Aorta (tissue), 5 donors: ENCODE data around the gene CLEC2B. TPM values are rescaled to one million over a fixed set of nuclear protein-coding genes. Genes with fewer than 3 reads are reported as not detected.

Source experiments
- ATAC-seq: fragments of 200-7000 bp; cut with Tn5 transposase; one replicate; pipeline ENCODE4 v1.9.1; 2022; ENCODE audit warnings: moderate library complexity; ENCODE audit not compliant: low FRiP score
- DNase-seq, 2 donors: peaks; one replicate each; pipeline ENCODE4 v3.0.0-alpha.2; 2020
- H3K27ac ChIP-seq, 2 donors: one replicate each; pipeline ENCODE4 v1.5.1; 2013; ENCODE audit warnings: low read length in 2 of 2, mild to moderate bottlenecking in 2 of 2, moderate library complexity in 2 of 2, control low read depth in 1 of 2, inconsistent platforms in 1 of 2, low read depth in 1 of 2
- H3K27me3 ChIP-seq, 2 donors: one replicate each; pipeline ENCODE4 v1.6.1; 2013; ENCODE audit warnings: control low read depth in 1 of 2, low read length in 1 of 2, mild to moderate bottlenecking in 1 of 2, moderate library complexity in 1 of 2; ENCODE audit not compliant: insufficient read depth in 2 of 2, control insufficient read depth in 1 of 2
- H3K36me3 ChIP-seq, 2 donors: one replicate each; pipeline ENCODE4 v1.6.1; 2013; ENCODE audit warnings: control low read depth in 1 of 2, low read length in 1 of 2, mild to moderate bottlenecking in 1 of 2; ENCODE audit not compliant: insufficient read depth in 2 of 2, control insufficient read depth in 1 of 2
- H3K4me1 ChIP-seq, 2 donors: one replicate each; pipeline ENCODE4 v1.6.1; 2013; ENCODE audit warnings: low read length in 2 of 2, control low read depth in 1 of 2, mild to moderate bottlenecking in 1 of 2, moderate library complexity in 1 of 2; ENCODE audit not compliant: insufficient read depth in 2 of 2, control insufficient read depth in 1 of 2
- H3K4me3 ChIP-seq, 2 donors: one replicate each; pipeline ENCODE4 v1.5.1; 2013; ENCODE audit warnings: low read length in 2 of 2, control low read depth in 1 of 2, mild to moderate bottlenecking in 1 of 2
- H3K9me3 ChIP-seq: one replicate; pipeline ENCODE4 v1.6.1; 2013; ENCODE audit warnings: mild to moderate bottlenecking, low read length; ENCODE audit not compliant: control insufficient read depth
- WGBS, 2 donors: extraction: QIAGEN DNeasy Blood & Tissue Kit; methylation state at CpG; one replicate each; pipeline ENCODE4 v1.1.7; 2013; 5-methylcytosine and 5-hydroxymethylcytosine counted together
- intact Hi-C, 2 donors: fragments of 100-400 bp; cut with DNase I; formaldehyde crosslinking; loops; one replicate each; pipeline versions ENCODE4 v1.14.2 to v1.15.0; 2022
- polyA plus RNA-seq, 2 donors: library from polyadenylated mRNA; stranded (reverse); fragments of 200-250 nt; gene quantifications; one replicate each; pipeline ENCODE4 v1.2.3, GENCODE V29; 2013
- total RNA-seq, 2 donors: library from RNA; stranded (reverse); fragmentation: NEBNext Ultra II Directional; extraction: Animal tissue kit (Norgen Biotek cat#: 25700); gene quantifications; one replicate each; pipeline ENCODE4 v1.2.1, GENCODE V29; 2021
- donor health status: healthy with polysubstance abuse.
- donor health status: Bipolar disorder and iron deficiency.
- donor health status: DM: no; HTN: no; CAD: no.
- donor health status: DM: no; HTN: no; CAD: no.
- donor health status: DM: yes; HTN: yes; CAD: no.

The CLEC2B gene
- total and polyA plus RNA-seq, 4 donors: 1.2 to 23.3 (median 10.7) TPM

DNA sequence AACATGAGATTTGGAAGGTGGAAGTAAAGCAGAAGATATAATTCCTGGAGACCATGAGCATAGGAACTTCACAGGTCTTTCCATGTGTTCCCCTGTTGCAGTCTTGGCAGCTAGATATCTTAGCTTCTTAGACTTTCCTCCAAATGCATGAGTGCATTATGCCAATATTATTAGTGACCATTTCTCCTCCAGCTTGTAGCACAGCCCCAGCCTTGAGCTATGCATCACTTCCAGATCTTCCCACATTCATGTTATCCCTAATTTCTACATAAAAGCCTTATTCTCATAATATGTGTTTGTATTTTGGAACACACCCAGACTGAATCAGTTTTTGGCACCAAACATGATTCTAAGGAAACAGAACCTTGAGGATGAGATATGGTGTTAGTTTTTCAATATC is 11.0 kb downstream of the CLEC2B start:
- peaks cover 2% of the 10 kb centered on the region for H3K9me3 ChIP-seq
- H3K4me1 ChIP-seq: no peaks in the 10 kb centered on the region
- no peak overlapping the region for H3K4me3 ChIP-seq
- intact Hi-C loops: no loop called here
- DNase-seq (no peak), ATAC-seq (no peak)
- no peaks in the 10 kb centered on the region for H3K27me3 ChIP-seq
- H3K27ac ChIP-seq: no peak overlapping the region
- H3K36me3 ChIP-seq: no peaks in the 10 kb centered on the region

GRCh38 chr12:9856894-9857293 is 12.3 kb downstream of the CLEC2B start:
- whole genome bisulfite sequencing, 2 donors: 47 to 57% methylated on average over 3 of the region's 3 CpGs
- H3K27me3 ChIP-seq: no peaks in the 10 kb centered on the region
- no peaks in the 10 kb centered on the region for H3K4me1 ChIP-seq

GRCh38 chr12:9856151-9856550 is 13.0 kb downstream of the CLEC2B start:
- Histone ChIP-seq H3K27me3 (no peaks in the 10 kb centered on the region), H3K4me1 (no peaks in the 10 kb centered on the region), H3K27ac (no peak overlapping the region), H3K36me3 (no peaks in the 10 kb centered on the region), H3K9me3 (peaks cover 2% of the 10 kb centered on the region), H3K4me3 (no peak overlapping the region)
- intact Hi-C loops: no loop called here
- DNase-seq (no peak), ATAC-seq (no peak)
- 63 to 78% methylated on average over 1 of the region's 1 CpG for WGBS, 2 donors

More at GRCh38 chr12:9856894-9857293, 12.3 kb downstream of the CLEC2B start:
- H3K4me3 ChIP-seq: no peak overlapping the region
- no peak for ATAC-seq
- no peaks in the 10 kb centered on the region for H3K36me3 ChIP-seq
- no peak for DNase-seq
- intact Hi-C loops: no loop called here
- no peak overlapping the region for H3K27ac ChIP-seq
- H3K9me3 ChIP-seq: peaks cover 2% of the 10 kb centered on the region

DNA sequence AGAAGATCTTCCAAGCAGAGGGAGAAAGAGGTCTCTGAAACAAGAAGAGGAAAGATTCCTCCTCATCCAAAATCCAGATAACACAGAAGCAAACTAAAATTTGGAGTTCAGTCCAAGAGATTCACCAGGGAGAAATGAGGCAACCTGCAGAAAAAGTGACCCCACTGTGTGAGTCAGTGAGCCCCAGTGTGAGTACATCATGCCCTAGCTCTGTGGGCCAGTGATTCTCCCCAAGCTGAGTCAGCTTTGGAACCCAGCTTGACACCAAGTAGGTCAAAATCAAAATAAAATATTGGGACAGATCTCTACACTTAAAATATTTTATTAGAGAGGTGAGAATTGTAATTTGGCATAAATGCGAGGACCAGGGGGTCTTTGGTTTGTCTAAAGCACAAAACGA is 17.2 kb downstream of the CLEC2B start:
- Histone ChIP-seq H3K27me3 (no peaks in the 10 kb centered on the region), H3K4me3 (no peak overlapping the region), H3K9me3 (no peaks in the 10 kb centered on the region), H3K36me3 (no peaks in the 10 kb centered on the region), H3K27ac (no peak overlapping the region), H3K4me1 (no peaks in the 10 kb centered on the region)
- intact Hi-C loops: no loop called here
- 66 to 71% methylated on average over 2 of the region's 2 CpGs for WGBS, 2 donors
- no peak for ATAC-seq
- no peak for DNase-seq

DNA sequence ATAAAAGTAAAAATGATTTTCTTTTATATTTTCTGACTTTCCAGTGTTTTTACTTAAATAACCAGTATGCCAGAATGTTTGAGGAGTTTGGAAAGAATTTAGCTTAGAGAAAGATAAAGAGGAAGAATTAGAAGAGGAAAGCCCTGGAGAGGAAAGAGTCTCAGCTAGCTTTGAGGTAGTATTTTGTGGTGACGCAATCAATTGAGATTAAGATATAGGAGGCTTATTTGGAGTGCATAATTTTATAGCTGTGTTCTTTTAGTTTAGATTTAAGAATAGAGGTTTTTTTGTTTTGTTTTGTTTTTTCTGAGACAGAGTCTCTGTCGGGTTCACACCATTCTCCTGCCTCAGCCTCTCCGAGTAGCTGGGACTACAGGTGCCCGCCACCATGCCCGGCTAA is 18.1 kb downstream of the CLEC2B start:
- no peak for DNase-seq
- intact Hi-C loops: no loop called here
- Histone ChIP-seq H3K27ac (no peak overlapping the region), H3K9me3 (no peaks in the 10 kb centered on the region), H3K36me3 (no peaks in the 10 kb centered on the region), H3K4me1 (no peaks in the 10 kb centered on the region), H3K4me3 (no peak overlapping the region), H3K27me3 (no peaks in the 10 kb centered on the region)
- WGBS, 2 donors: 92 to 94% methylated on average over 5 of the region's 5 CpGs
- ATAC-seq: no peak

GRCh38 chr12:9848899-9849298 is 20.3 kb downstream of the CLEC2B start:
- ATAC-seq (no peak), DNase-seq (no peak)
- WGBS, 2 donors: 72 to 74% methylated on average over 5 of the region's 5 CpGs
- Histone ChIP-seq H3K4me1 (no peaks in the 10 kb centered on the region), H3K27me3 (no peaks in the 10 kb centered on the region), H3K27ac (no peak overlapping the region), H3K4me3 (no peak overlapping the region), H3K9me3 (no peaks in the 10 kb centered on the region), H3K36me3 (no peaks in the 10 kb centered on the region)
- intact Hi-C loops: no loop called here

DNA sequence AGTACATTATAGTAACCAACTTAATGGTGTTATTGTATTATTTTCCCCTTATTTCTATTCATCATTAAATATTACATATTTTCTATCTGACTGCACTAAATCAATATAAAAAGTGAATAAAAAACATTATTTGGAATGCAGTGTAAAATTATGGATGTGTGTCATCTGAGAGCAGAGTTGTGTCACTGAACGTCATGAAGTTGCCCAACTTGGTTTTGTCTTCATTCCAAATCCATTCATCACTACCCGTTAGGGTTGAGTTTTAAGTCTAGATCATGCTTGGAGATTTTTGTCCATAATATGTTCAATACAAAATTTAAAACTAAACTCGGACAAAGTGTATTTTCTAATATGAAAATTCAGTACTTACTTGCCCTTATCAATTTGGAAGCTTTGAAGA is 25.7 kb downstream of the CLEC2B start:
- Histone ChIP-seq H3K4me3 (no peak overlapping the region), H3K36me3 (no peaks in the 10 kb centered on the region), H3K9me3 (no peaks in the 10 kb centered on the region), H3K27ac (no peak overlapping the region), H3K27me3 (no peaks in the 10 kb centered on the region), H3K4me1 (no peaks in the 10 kb centered on the region)
- intact Hi-C loops: no loop called here
- ATAC-seq (no peak), DNase-seq (no peak)
- WGBS, 2 donors: 46 to 55% methylated on average over 3 of the region's 3 CpGs

DNA sequence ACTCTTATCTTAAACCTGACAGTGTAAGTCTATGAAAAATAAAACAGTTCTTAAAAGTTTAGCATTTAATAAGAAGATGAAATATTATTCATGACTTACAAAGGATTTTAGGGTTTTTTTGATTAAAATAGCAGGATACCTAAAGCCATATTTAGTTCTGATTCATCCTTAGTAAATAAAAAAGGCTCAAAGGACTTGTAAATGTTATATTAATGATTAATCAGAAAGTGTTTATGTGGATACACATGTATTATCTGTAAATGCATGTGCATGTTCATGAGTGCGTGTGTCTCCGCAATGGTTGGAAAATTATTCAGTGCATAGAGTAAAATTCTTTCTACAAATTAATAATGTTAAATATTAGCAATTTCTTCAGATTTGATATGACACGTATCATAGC is 37.4 kb downstream of the CLEC2B start:
- Histone ChIP-seq H3K9me3 (no peaks in the 10 kb centered on the region), H3K27ac (no peak overlapping the region), H3K4me3 (no peak overlapping the region), H3K36me3 (no peaks in the 10 kb centered on the region), H3K27me3 (no peaks in the 10 kb centered on the region), H3K4me1 (no peaks in the 10 kb centered on the region)
- intact Hi-C loops: no loop called here
- WGBS, 2 donors: 61 to 62% methylated on average over 3 of the region's 3 CpGs
- no peak for DNase-seq
- no peak for ATAC-seq

GRCh38 chr12:9829982-9830381 is 39.2 kb downstream of the CLEC2B start:
- Histone ChIP-seq H3K36me3 (no peaks in the 10 kb centered on the region), H3K4me3 (no peak overlapping the region), H3K4me1 (no peaks in the 10 kb centered on the region), H3K27me3 (no peaks in the 10 kb centered on the region), H3K9me3 (no peaks in the 10 kb centered on the region), H3K27ac (no peak overlapping the region)
- DNase-seq (no peak), ATAC-seq (no peak)
- intact Hi-C loops: no loop called here
- 17 to 22% methylated on average over 5 of the region's 5 CpGs for WGBS, 2 donors
